Right atrium auricular region (tissue), 2 donors: ENCODE data around the gene LMCD1. TPM values are rescaled to one million over a fixed set of nuclear protein-coding genes. Genes with fewer than 3 reads are reported as not detected.

ENCODE experiments used
- DNase-seq: peaks from one replicate; pipeline ENCODE4 v3.0.0-alpha.2; 2019; ENCODE audit warnings: low spot score
- H3K27ac ChIP-seq, 2 donors: fragments of 200-600 bp; sonication (generic); 1 replicate in 1 of 2; 2 replicates in 1 of 2; pipeline ENCODE4 v1.5.1; 2016 to 2019
- H3K27me3 ChIP-seq, 2 donors: fragments of 200-600 bp; sonication (generic); one replicate each; pipeline versions ENCODE4 v1.5.1 to v1.6.0; 2017 to 2019
- H3K36me3 ChIP-seq: fragments of 200-600 bp; sonication (generic); one replicate; pipeline ENCODE4 v1.5.1; 2016
- H3K4me1 ChIP-seq, 2 donors: fragments of 200-600 bp; sonication (generic); one replicate each; pipeline versions ENCODE4 v1.5.1 to v1.6.0; 2017 to 2019
- H3K4me3 ChIP-seq, 2 donors: fragments of 200-600 bp; sonication (generic); 1 replicate in 1 of 2; 2 replicates in 1 of 2; pipeline ENCODE4 v1.5.1; 2017 to 2019; ENCODE audit warnings: mild to moderate bottlenecking in 1 of 2, moderate library complexity in 1 of 2
- H3K9me3 ChIP-seq, 2 donors: fragments of 200-600 bp; sonication (generic); one replicate each; pipeline ENCODE4 v1.5.1; 2019
- CTCF ChIP-seq, 2 donors: fragments of 200-600 bp; sonication (generic); IDR thresholded peaks; one replicate each; pipeline ENCODE4 v1.5.1; 2019; ENCODE audit warnings: antibody characterized with exemption in 2 of 2
- total RNA-seq, 2 donors: library from RNA; depleted of rRNA; stranded (reverse); fragments of >200 nt; gene quantifications; one replicate each; pipeline ENCODE4 v1.1.0, GENCODE V29; 2016

LMCD1 gene
- total RNA-seq, 2 donors from 2014 or later: 73.5 to 79.0 TPM

- no peak for TF ChIP-seq CTCF (IDR thresholded peaks at IDR 0.05)
- peaks cover 0 to 7% of the 10 kb centered on the region in 2 donors for H3K4me1 ChIP-seq
- no peaks in the 10 kb centered on the region for H3K9me3 ChIP-seq
- H3K27me3 ChIP-seq: no peaks in the 10 kb centered on the region
- DNase-seq: no peak
- no peak overlapping the region for H3K27ac ChIP-seq
- H3K4me3 ChIP-seq: no peak overlapping the region
- H3K36me3 ChIP-seq: no peaks in the 10 kb centered on the region
Measured at GRCh38 chr3:8474991-8475390, 26.6 kb upstream of the LMCD1 start.

- Histone ChIP-seq H3K4me1 (peaks cover 0 to 41% of the 10 kb centered on the region in 2 donors), H3K36me3 (no peaks in the 10 kb centered on the region), H3K27ac (peak overlapping the region in 1 of 2 donors; percentile 84), H3K27me3 (no peaks in the 10 kb centered on the region), H3K9me3 (peaks cover 0 to 6% of the 10 kb centered on the region in 2 donors), H3K4me3 (no peak overlapping the region)
- DNase-seq: no peak
- TF ChIP-seq CTCF (IDR thresholded peaks at IDR 0.05): no peak
Measured at GRCh38 chr3:8480699-8481098, 20.9 kb upstream of the LMCD1 start.

GRCh38 chr3:8481380-8481779, 20.2 kb upstream of the LMCD1 start:
- Histone ChIP-seq H3K4me3 (no peak overlapping the region), H3K9me3 (peaks cover 0 to 6% of the 10 kb centered on the region in 2 donors), H3K36me3 (no peaks in the 10 kb centered on the region), H3K27ac (peak overlapping the region in 1 of 2 donors; percentile 84), H3K27me3 (no peaks in the 10 kb centered on the region), H3K4me1 (peaks cover 0 to 46% of the 10 kb centered on the region in 2 donors)
- no peak for DNase-seq
- peak in 1 of 2 donors; percentile 46 for TF ChIP-seq CTCF (IDR thresholded peaks at IDR 0.05)

- Histone ChIP-seq H3K9me3 (peaks cover 0 to 6% of the 10 kb centered on the region in 2 donors), H3K36me3 (no peaks in the 10 kb centered on the region), H3K4me1 (peaks cover 0 to 51% of the 10 kb centered on the region in 2 donors), H3K4me3 (no peak overlapping the region), H3K27ac (peak overlapping the region; percentile 63 to 84), H3K27me3 (no peaks in the 10 kb centered on the region)
- no peak for TF ChIP-seq CTCF (IDR thresholded peaks at IDR 0.05)
- no peak for DNase-seq
Measured at GRCh38 chr3:8482263-8482662, 19.4 kb upstream of the LMCD1 start.

GRCh38 chr3:8482960-8483665, 18.5 kb upstream of the LMCD1 start:
- no peak overlapping the region for H3K4me3 ChIP-seq
- H3K36me3 ChIP-seq: no peaks in the 10 kb centered on the region
- H3K9me3 ChIP-seq: peaks cover 0 to 6% of the 10 kb centered on the region in 2 donors
- no peaks in the 10 kb centered on the region for H3K27me3 ChIP-seq
- peak; percentile 87 for DNase-seq
- peak overlapping the region; percentile 63 to 84 for H3K27ac ChIP-seq
- H3K4me1 ChIP-seq: peaks cover 0 to 51% of the 10 kb centered on the region in 2 donors
- no peak for TF ChIP-seq CTCF (IDR thresholded peaks at IDR 0.05)
